Common myeloid progenitor, CD34-positive (primary cell): ENCODE measurements around the gene HMGXB3.

ENCODE experiments used
- CTCF ChIA-PET: fragments of 350-600 bp; sonication (Branson Sonifier 250); formaldehyde crosslinking; loops from one replicate; lab custom pipeline; 2021; ENCODE audit warnings: antibody characterized with exemption; lab: Charles Lee
- POLR2A ChIA-PET: fragments of 350-600 bp; sonication (Branson Sonifier 250); formaldehyde crosslinking; loops from one replicate; lab custom pipeline; 2021; ENCODE audit warnings: antibody characterized with exemption; lab: Charles Lee
- DNase-seq, 3 donors: peaks; one replicate each; pipeline versions ENCODE4 v3.0.0 to v3.0.0-alpha.2; 2013
- H3K27ac ChIP-seq, 2 experiments: 1 replicate in 1 of 2; 2 replicates in 1 of 2; pipeline ENCODE4 v1.7.0; 2013; ENCODE audit warnings: inconsistent platforms in 2 of 2, low read length in 2 of 2, mild to moderate bottlenecking in 2 of 2, low read depth in 1 of 2, moderate library complexity in 1 of 2; ENCODE audit not compliant: severe bottlenecking in 2 of 2, insufficient read depth in 1 of 2, poor library complexity in 1 of 2
- H3K27me3 ChIP-seq, 5 experiments: replicated peaks in 2 of 5; 1 replicate in 3 of 5; 2 replicates in 2 of 5; pipeline versions ENCODE4 v1.6.1 to v1.7.0; 2013; ENCODE audit warnings: low read length in 4 of 5, mild to moderate bottlenecking in 2 of 5, moderate library complexity in 2 of 5, inconsistent platforms in 1 of 5; ENCODE audit not compliant: insufficient read depth in 5 of 5, control insufficient read depth in 4 of 5
- H3K36me3 ChIP-seq, 4 experiments: 1 replicate in 2 of 4; 2 replicates in 2 of 4; pipeline versions ENCODE4 v1.6.1 to v1.7.0; 2013; ENCODE audit warnings: low read length in 3 of 4, control low read depth in 1 of 4, mild to moderate bottlenecking in 1 of 4; ENCODE audit not compliant: control insufficient read depth in 4 of 4, insufficient read depth in 4 of 4
- H3K4me1 ChIP-seq, 4 experiments: 1 replicate in 3 of 4; 2 replicates in 1 of 4; pipeline versions ENCODE4 v1.6.1 to v1.7.1; 2013; ENCODE audit warnings: low read length in 3 of 4, mild to moderate bottlenecking in 3 of 4, control low read depth in 1 of 4, inconsistent platforms in 1 of 4, moderate library complexity in 1 of 4; ENCODE audit not compliant: control insufficient read depth in 4 of 4, insufficient read depth in 4 of 4; ENCODE audit errors: control extremely low read depth in 1 of 4
- H3K4me3 ChIP-seq, 7 experiments: 1 replicate in 4 of 7; 2 replicates in 3 of 7; pipeline versions ENCODE4 v1.5.1 to v1.7.0; 2013; ENCODE audit warnings: mild to moderate bottlenecking in 7 of 7, low read length in 6 of 7, moderate library complexity in 6 of 7, inconsistent platforms in 2 of 7, low read depth in 2 of 7, control low read depth in 1 of 7; ENCODE audit not compliant: insufficient read depth in 4 of 7, control insufficient read depth in 1 of 7; ENCODE audit errors: extremely low read depth in 1 of 7
- H3K9me3 ChIP-seq, 5 experiments: 1 replicate in 4 of 5; 2 replicates in 1 of 5; pipeline versions ENCODE4 v1.6.1 to v1.7.1; 2013; ENCODE audit warnings: low read length in 4 of 5, mild to moderate bottlenecking in 2 of 5, inconsistent platforms in 1 of 5, low read depth in 1 of 5, moderate library complexity in 1 of 5; ENCODE audit not compliant: control insufficient read depth in 4 of 5, insufficient read depth in 2 of 5; ENCODE audit errors: control extremely low read depth in 1 of 5
- WGBS: methylation state at CpG from one replicate; pipeline ENCODE4 v1.1.5; 2013; ENCODE audit not compliant: insufficient coverage; 5-methylcytosine and 5-hydroxymethylcytosine counted together

The HMGXB3 gene

DNA sequence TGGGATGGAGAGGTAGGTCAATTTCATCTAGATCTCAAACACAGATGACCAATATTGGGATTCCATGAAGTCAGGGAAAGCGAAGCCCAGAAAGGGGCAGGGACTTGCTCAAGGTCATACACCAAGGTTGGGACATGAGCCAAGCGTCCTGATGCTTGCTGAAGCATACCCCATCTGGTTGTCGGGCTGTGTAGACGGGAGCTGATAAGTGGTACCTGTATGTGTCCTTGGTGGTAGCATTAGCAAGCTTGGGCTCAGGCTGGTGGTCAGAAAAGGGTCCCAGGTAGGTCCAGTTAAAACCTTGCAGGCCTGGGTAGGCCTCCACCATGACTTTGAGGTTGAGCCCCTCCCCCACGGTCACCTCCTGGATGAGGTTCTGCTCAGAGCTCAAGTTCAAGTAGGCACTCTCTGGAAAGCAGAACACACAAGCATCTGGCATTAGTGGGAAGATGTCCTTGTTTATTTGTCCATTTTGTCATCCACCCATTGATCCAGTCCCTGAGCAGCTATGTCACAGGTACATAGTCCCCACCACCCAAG lies 72.6 kb downstream of the HMGXB3 start:
- Histone ChIP-seq H3K9me3 (peaks cover 0 to 8% (median 6%) of the 10 kb centered on the region in 5 experiments), H3K4me3 (no peak overlapping the region), H3K27me3 (no peaks in the 10 kb centered on the region), H3K27ac (no peak overlapping the region), H3K36me3 (peaks cover 0 to 5% (median 0%) of the 10 kb centered on the region in 4 experiments), H3K4me1 (peaks cover 0 to 36% (median 14%) of the 10 kb centered on the region in 4 experiments)
- WGBS = 94% methylated on average over 4 of the region's 5 CpGs
- POLR2A ChIA-PET = no interaction called here
- CTCF ChIA-PET = interaction anchor here (0.9 to 1.7 kb wide), 4 partner anchors 9 to 42 kb away, joined by 3 to 7 read pairs (median 4); no protein-coding TSS in a partner anchor
- DNase-seq = no peak

DNA sequence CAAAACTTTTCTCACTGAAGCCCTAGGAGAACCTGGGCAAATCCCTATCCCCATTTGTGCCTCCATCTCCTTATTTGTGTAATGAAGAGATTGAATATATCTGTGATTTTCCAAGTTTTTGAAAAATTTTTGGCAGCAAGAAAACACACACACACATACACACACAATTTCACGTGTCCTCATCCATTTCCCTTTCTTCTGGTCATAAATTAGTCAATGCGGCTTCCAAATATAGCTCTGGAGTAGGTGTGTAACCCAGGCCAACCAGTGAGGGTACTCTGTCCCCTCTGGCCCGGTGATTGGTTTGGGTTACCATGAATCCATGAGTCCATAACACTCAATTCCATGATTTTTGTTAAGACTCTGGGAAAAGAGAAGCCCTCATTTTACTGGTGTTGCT lies 73.1 kb downstream of the HMGXB3 start:
- Histone ChIP-seq H3K27me3 (no peaks in the 10 kb centered on the region), H3K36me3 (peaks cover 0 to 5% (median 0%) of the 10 kb centered on the region in 4 experiments), H3K9me3 (peaks cover 0 to 8% (median 6%) of the 10 kb centered on the region in 5 experiments), H3K4me1 (peaks cover 0 to 30% (median 8%) of the 10 kb centered on the region in 4 experiments), H3K27ac (no peak overlapping the region), H3K4me3 (no peak overlapping the region)
- ChIA-PET CTCF (interaction anchor here (0.9 to 2.5 kb wide), 8 partner anchors 9 to 102 kb away, joined by 3 to 14 read pairs (median 4); no protein-coding TSS in a partner anchor), POLR2A (no interaction called here)
- 70% methylated on average over 2 of the region's 3 CpGs for WGBS
- no peak for DNase-seq

DNA sequence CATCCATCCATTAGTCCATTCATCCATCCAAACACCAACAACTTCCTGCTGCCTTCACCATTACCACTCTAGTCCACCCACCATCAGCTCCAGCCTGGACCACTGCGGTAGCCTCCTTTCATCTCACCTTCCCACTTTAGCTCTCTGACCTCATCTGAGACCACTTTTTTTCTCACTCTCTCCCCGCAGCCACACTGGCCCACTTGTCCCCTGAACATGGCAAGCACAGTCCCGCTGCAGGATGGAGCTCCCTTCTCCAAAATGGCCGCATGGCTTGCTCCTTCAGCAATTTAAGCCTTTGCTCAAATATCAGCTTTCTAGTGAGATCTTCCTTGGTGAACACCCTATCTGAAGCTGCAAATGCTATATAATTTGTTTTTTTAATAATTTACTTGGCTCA lies 74.7 kb downstream of the HMGXB3 start:
- H3K9me3 ChIP-seq = peaks cover 0 to 8% (median 6%) of the 10 kb centered on the region in 5 experiments
- POLR2A ChIA-PET = interaction anchor here (0.9 kb wide), 1 partner anchor 12 kb away, joined by 3 read pairs; no protein-coding TSS in a partner anchor
- no peak for DNase-seq
- CTCF ChIA-PET = interaction anchor here (0.8 to 2.5 kb wide), 8 partner anchors 8 to 100 kb away, joined by 3 to 14 read pairs (median 4); partner anchors contain the start of gene CSF1R
- WGBS = 76% methylated on average over 4 of the region's 4 CpGs
- H3K4me3 ChIP-seq = no peak overlapping the region
- H3K27me3 ChIP-seq = no peaks in the 10 kb centered on the region
- H3K27ac ChIP-seq = no peak overlapping the region
- H3K4me1 ChIP-seq = peaks cover 0 to 31% (median 17%) of the 10 kb centered on the region in 4 experiments
- peaks cover 0 to 8% (median 0%) of the 10 kb centered on the region in 4 experiments for H3K36me3 ChIP-seq

DNA sequence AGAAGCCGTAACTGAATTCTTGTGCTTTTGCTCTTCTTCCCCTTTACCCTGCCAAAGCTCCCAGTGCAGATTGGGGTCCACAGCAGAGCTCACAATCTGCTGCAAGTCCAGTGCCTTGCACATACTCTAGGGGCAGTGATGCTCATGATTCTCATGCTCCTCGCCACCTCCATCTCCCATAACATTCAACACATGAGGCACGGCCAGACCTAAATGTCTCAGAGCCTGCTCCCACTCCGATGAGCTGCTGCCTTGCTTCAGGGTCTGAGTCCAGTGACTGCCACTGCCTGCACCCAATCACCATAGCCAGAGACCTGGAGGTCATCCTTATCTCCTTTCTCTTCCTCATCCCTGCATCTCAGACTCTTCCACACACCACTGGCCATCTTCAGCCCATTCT lies 75.3 kb downstream of the HMGXB3 start:
- Histone ChIP-seq H3K4me1 (peaks cover 3 to 31% (median 20%) of the 10 kb centered on the region in 4 experiments), H3K27ac (no peak overlapping the region), H3K9me3 (peaks cover 0 to 8% (median 6%) of the 10 kb centered on the region in 5 experiments), H3K27me3 (no peaks in the 10 kb centered on the region), H3K4me3 (no peak overlapping the region), H3K36me3 (peaks cover 0 to 8% (median 0%) of the 10 kb centered on the region in 4 experiments)
- DNase-seq = peak in 2 of 3 donors; percentile 33 to 39
- WGBS = 98% methylated on average over 4 of the region's 4 CpGs
- CTCF ChIA-PET = interaction anchor here (0.8 to 2.5 kb wide), 7 partner anchors 9 to 100 kb away, joined by 3 to 14 read pairs (median 5); partner anchors contain the start of gene CSF1R
- POLR2A ChIA-PET = interaction anchor here (0.9 kb wide), 1 partner anchor 12 kb away, joined by 3 read pairs; no protein-coding TSS in a partner anchor

DNA sequence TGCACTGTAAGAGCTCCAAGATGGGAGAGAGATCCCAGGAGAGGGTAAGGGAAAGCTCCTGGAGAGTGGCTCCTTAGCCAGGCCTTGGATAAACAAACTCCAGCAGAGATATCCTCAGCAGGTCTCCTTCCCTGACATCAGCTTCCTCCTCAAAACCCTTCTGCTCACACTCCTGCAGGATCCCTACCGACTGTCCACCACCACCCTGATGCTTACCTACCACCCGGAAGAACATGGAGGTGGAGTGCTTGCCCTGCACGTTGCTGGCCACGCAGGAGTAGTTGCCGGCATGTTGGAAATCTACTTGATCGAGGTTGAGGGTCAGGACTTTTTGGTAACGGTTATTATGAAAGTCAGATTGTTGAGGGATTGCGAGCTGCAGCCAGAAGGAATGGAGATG lies 76.5 kb downstream of the HMGXB3 start:
- POLR2A ChIA-PET = no interaction called here
- CTCF ChIA-PET = interaction anchor here (0.6 to 1.4 kb wide), 5 partner anchors 11 to 42 kb away, joined by 3 to 5 read pairs (median 3); no protein-coding TSS in a partner anchor
- no peaks in the 10 kb centered on the region for H3K27me3 ChIP-seq

DNA sequence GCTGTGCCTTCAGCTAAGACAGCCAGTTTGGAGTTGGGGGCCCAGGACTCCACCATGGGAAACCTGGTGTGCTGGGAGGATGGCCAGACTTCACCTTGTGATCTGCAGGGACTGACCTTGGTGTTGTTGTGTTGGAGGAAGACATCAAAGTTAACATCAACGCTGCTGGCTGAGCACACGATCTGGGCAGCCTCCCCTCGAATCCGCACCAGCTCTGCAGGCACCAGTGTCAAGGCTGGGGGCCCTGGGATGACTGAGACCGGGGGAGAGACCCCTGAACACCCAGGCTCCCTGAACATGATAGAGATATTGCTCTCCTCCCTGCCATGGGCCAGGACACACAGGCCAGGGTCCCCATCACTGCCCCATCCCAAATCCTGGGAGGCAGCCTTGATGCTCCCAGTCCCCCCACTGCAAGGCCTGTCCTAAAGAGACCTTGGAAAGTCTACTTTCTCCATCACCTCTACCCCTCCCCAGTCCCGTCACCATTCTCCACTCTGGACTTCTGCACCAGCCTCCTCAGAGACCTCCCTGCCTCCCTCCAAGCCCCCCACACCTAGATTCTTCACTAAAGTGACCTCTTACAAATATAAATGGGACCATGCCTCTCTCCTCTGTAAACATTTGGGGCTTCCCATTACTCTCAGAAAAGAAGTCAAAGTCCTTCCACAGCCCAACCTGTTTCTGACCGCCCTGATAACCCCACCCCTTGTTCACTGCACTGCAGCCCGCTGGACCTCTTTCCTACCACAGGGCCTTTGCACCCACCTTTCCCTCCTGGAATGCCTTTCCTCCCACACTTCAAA lies 77.7 kb downstream of the HMGXB3 start:
- peaks cover 21 to 54% (median 44%) of the 10 kb centered on the region in 4 experiments for H3K4me1 ChIP-seq
- peaks cover 0 to 4% (median 2%) of the 10 kb centered on the region in 5 experiments for H3K9me3 ChIP-seq
- no peak overlapping the region for H3K27ac ChIP-seq
- POLR2A ChIA-PET = interaction anchor here (0.7 kb wide), 1 partner anchor 220 kb away, joined by 9 read pairs; no protein-coding TSS in a partner anchor
- H3K36me3 ChIP-seq = peaks cover 0 to 2% (median 0%) of the 10 kb centered on the region in 4 experiments
- DNase-seq = no peak
- H3K27me3 ChIP-seq = no peaks in the 10 kb centered on the region
- H3K4me3 ChIP-seq = no peak overlapping the region
- CTCF ChIA-PET = interaction anchor here (0.7 to 1.5 kb wide), 6 partner anchors 12 to 87 kb away, joined by 3 to 5 read pairs (median 3); no protein-coding TSS in a partner anchor
- 90% methylated on average over 8 of the region's 8 CpGs for WGBS

More for the DNA sequence above, 76.5 kb downstream of the HMGXB3 start:
- Histone ChIP-seq H3K36me3 (peaks cover 0 to 8% (median 0%) of the 10 kb centered on the region in 4 experiments), H3K4me3 (no peak overlapping the region), H3K27ac (no peak overlapping the region), H3K9me3 (peaks cover 0 to 8% (median 6%) of the 10 kb centered on the region in 5 experiments), H3K4me1 (peaks cover 11 to 43% (median 33%) of the 10 kb centered on the region in 4 experiments)
- WGBS = 84% methylated on average over 6 of the region's 8 CpGs
- DNase-seq = no peak
